Measurements from ENCODE around the gene WDR4.

Gene WDR4

GRCh38 chr21:42861311-42861847 lies 18.0 kb downstream of the WDR4 start:
- no peak for ATAC-seq
- no peak for TF ChIP-seq ZNF565 (CRISPR knock-in tag; conservative IDR thresholded peaks at IDR 0.05; ENCODE audit: low read depth)
- TF ChIP-seq ESRRG (CRISPR knock-in tag; IDR thresholded peaks at IDR 0.05) = no peak
- TF ChIP-seq, protein P1, sequence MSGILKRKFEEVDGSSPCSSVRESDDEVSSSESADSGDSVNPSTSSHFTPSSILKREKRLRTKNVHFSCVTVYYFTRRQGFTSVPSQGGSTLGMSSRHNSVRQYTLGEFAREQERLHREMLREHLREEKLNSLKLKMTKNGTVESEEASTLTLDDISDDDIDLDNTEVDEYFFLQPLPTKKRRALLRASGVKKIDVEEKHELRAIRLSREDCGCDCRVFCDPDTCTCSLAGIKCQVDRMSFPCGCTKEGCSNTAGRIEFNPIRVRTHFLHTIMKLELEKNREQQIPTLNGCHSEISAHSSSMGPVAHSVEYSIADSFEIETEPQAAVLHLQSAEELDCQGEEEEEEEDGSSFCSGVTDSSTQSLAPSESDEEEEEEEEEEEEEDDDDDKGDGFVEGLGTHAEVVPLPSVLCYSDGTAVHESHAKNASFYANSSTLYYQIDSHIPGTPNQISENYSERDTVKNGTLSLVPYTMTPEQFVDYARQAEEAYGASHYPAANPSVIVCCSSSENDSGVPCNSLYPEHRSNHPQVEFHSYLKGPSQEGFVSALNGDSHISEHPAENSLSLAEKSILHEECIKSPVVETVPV (CRISPR knock-in tag; IDR thresholded peaks at IDR 0.05) = no peak
- TF ChIP-seq GLIS3 (CRISPR knock-in tag; IDR thresholded peaks at IDR 0.05) = no peak
- no peak for TF ChIP-seq OSR1 (CRISPR knock-in tag; IDR thresholded peaks at IDR 0.05)
- no peak for TF ChIP-seq TCF4 (CRISPR knock-in tag; IDR thresholded peaks at IDR 0.05; ENCODE audit: borderline replicate concordance)
- no peak for TF ChIP-seq PPARA (CRISPR knock-in tag; IDR thresholded peaks at IDR 0.05; ENCODE audit: borderline replicate concordance)
- no peak for TF ChIP-seq ZC3H10 (CRISPR knock-in tag; IDR thresholded peaks at IDR 0.05)
- TF ChIP-seq ZNF8 (CRISPR knock-in tag; IDR thresholded peaks at IDR 0.05) = no peak
- no peak for TF ChIP-seq ZFP3 (CRISPR knock-in tag; IDR thresholded peaks at IDR 0.05)
- TF ChIP-seq POU6F1 (CRISPR knock-in tag; IDR thresholded peaks at IDR 0.05; ENCODE audit: borderline replicate concordance, low read depth) = no peak
- no peak for TF ChIP-seq CREB5 (CRISPR knock-in tag; IDR thresholded peaks at IDR 0.05; ENCODE audit: low read depth)
- no peak for TF ChIP-seq ISL1 (CRISPR knock-in tag; IDR thresholded peaks at IDR 0.05)
- no peak for TF ChIP-seq TOX (CRISPR knock-in tag; IDR thresholded peaks at IDR 0.05; ENCODE audit: borderline replicate concordance)
- TF ChIP-seq ZFP30 (CRISPR knock-in tag; IDR thresholded peaks at IDR 0.05) = no peak
- no peak for TF ChIP-seq ZNF70 (CRISPR knock-in tag; IDR thresholded peaks at IDR 0.05)
- TF ChIP-seq TSHZ2 (CRISPR knock-in tag; IDR thresholded peaks at IDR 0.05) = no peak
- no peak for TF ChIP-seq BACH2 (CRISPR knock-in tag; IDR thresholded peaks at IDR 0.05; ENCODE audit: borderline replicate concordance)

DNA sequence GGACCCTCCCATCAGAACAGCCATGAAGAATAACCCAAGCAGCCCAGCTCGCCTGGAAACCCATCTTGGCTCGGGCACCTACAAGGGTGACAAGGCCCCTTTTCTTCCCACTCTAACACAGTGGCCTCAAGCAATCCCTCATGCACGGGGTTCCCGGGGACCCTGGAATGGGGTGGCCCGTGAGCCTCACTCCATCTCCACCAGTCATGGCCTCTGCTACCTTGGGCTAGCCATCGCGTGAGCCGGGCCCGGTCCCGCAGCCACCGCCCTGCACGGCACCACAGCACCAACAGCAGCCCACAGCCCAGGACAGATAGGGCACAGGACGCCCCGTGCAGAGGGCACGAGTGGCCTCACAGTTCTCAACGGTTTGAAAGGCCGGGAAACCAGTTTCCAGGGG lies 19.0 kb downstream of the WDR4 start:
- TF ChIP-seq TCF4 (CRISPR knock-in tag; IDR thresholded peaks at IDR 0.05; ENCODE audit: borderline replicate concordance) (no peak), SNAI2 (CRISPR knock-in tag; IDR thresholded peaks at IDR 0.05) (no peak), ISL1 (CRISPR knock-in tag; IDR thresholded peaks at IDR 0.05) (no peak), RARB (CRISPR knock-in tag; IDR thresholded peaks at IDR 0.05) (no peak), CSDC2 (CRISPR knock-in tag; IDR thresholded peaks at IDR 0.05) (no peak), TOX (CRISPR knock-in tag; IDR thresholded peaks at IDR 0.05; ENCODE audit: borderline replicate concordance) (no peak), ZFP3 (CRISPR knock-in tag; IDR thresholded peaks at IDR 0.05) (no peak), ARNTL (CRISPR knock-in tag; IDR thresholded peaks at IDR 0.05; ENCODE audit: borderline replicate concordance, low read depth) (no peak), ZNF70 (CRISPR knock-in tag; IDR thresholded peaks at IDR 0.05) (no peak)
- TF ChIP-seq, protein P1 (CRISPR knock-in tag; IDR thresholded peaks at IDR 0.05) = no peak
- no peak for ATAC-seq

GRCh38 chr21:42859891-42860230 lies 19.5 kb downstream of the WDR4 start:
- no peak for TF ChIP-seq GLIS3 (CRISPR knock-in tag; IDR thresholded peaks at IDR 0.05)
- no peak for TF ChIP-seq ZNF70 (CRISPR knock-in tag; IDR thresholded peaks at IDR 0.05)
- no peak for TF ChIP-seq CSDC2 (CRISPR knock-in tag; IDR thresholded peaks at IDR 0.05)
- no peak for ATAC-seq

Measured in SK-N-SH treated with all-trans-retinoic acid at 6 μM for 48 hours (cell line).